Mucosa of stomach (tissue), 1 donor: ENCODE results near the gene YY1.

Experiments
- H3K27me3 ChIP-seq: one replicate; pipeline ENCODE4 v1.7.0; 2013; ENCODE audit warnings: mild to moderate bottlenecking, low read length; ENCODE audit not compliant: control insufficient read depth, insufficient read depth
- H3K36me3 ChIP-seq: one replicate; pipeline ENCODE4 v1.7.0; 2013; ENCODE audit warnings: low read length; ENCODE audit not compliant: control insufficient read depth, insufficient read depth
- H3K4me1 ChIP-seq: one replicate; pipeline ENCODE4 v1.7.0; 2013; ENCODE audit warnings: mild to moderate bottlenecking, low read length; ENCODE audit not compliant: control insufficient read depth, insufficient read depth
- H3K4me3 ChIP-seq: one replicate; pipeline ENCODE4 v1.7.0; 2013; ENCODE audit warnings: low read length
- H3K9ac ChIP-seq: one replicate; pipeline ENCODE4 v1.7.0; 2013; ENCODE audit warnings: mild to moderate bottlenecking, low read length, moderate library complexity
- H3K9me3 ChIP-seq: one replicate; pipeline ENCODE4 v1.7.0; 2013; ENCODE audit warnings: mild to moderate bottlenecking, low read length, moderate library complexity; ENCODE audit not compliant: control insufficient read depth
- donor health status: Pancreatic carcinoma.

Gene YY1

DNA sequence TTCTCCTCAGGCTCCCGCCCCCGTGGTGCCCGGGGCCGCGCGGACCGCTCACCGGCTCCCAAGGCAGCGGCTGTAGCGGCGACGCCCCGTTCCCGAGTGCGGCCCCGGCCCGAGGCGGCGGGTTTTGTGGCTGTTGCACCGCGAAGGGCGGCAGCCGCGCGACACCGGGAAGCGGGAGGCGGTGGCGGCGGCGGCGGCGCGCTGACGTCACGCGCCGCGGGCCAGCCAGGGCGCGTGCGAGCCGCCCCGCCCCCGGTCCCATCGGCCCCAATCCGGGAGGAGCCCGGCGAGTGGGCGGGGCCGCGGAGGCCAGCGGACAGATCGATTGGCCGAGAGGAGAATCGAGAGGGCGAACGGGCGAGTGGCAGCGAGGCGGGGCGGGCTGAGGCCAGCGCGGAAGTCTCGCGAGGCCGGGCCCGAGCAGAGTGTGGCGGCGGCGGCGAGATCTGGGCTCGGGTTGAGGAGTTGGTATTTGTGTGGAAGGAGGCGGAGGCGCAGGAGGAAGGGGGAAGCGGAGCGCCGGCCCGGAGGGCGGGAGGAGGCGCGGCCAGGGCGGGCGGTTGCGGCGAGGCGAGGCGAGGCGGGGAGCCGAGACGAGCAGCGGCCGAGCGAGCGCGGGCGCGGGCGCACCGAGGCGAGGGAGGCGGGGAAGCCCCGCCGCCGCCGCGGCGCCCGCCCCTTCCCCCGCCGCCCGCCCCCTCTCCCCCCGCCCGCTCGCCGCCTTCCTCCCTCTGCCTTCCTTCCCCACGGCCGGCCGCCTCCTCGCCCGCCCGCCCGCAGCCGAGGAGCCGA is at the start of gene YY1:
TSS of gene YY1 (plus strand) at position 726 of the 792 bp plus-strand sequence. CDS start 101 bp downstream, outside the sequence.
- Histone ChIP-seq H3K4me1 (peaks cover 17% of the 10 kb centered on the region), H3K27me3 (no peaks in the 10 kb centered on the region), H3K4me3 (peak within 1 kb of the TSS; percentile 68), H3K36me3 (no peaks in the 10 kb centered on the region), H3K9ac (peak within 1 kb of the TSS; percentile 86), H3K9me3 (no peaks in the 10 kb centered on the region)

DNA sequence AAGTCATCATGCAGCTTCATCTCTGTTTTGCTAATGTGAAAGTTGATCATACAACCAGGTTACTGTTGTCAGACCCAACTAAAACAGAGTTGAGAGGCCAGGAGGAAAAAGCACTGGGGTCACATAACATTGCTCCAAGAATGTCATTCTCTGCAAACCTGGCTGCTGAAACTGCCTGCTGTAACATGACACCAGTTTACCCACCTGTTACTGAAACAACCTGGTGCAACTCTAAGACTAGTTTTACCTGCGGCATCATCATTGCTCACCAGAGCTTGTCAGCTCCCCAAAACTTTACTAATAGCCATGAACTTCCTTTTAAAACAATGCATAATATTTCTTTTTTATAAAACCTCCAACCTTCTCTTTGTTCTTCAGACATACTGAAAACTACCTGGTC is 48.8 kb upstream of the YY1 start:
- H3K4me1 ChIP-seq = peaks cover 42% of the 10 kb centered on the region
- H3K9me3 ChIP-seq = no peaks in the 10 kb centered on the region
- H3K27me3 ChIP-seq = no peaks in the 10 kb centered on the region
- no peaks in the 10 kb centered on the region for H3K36me3 ChIP-seq
- H3K4me3 ChIP-seq = no peak overlapping the region
- no peak overlapping the region for H3K9ac ChIP-seq

DNA sequence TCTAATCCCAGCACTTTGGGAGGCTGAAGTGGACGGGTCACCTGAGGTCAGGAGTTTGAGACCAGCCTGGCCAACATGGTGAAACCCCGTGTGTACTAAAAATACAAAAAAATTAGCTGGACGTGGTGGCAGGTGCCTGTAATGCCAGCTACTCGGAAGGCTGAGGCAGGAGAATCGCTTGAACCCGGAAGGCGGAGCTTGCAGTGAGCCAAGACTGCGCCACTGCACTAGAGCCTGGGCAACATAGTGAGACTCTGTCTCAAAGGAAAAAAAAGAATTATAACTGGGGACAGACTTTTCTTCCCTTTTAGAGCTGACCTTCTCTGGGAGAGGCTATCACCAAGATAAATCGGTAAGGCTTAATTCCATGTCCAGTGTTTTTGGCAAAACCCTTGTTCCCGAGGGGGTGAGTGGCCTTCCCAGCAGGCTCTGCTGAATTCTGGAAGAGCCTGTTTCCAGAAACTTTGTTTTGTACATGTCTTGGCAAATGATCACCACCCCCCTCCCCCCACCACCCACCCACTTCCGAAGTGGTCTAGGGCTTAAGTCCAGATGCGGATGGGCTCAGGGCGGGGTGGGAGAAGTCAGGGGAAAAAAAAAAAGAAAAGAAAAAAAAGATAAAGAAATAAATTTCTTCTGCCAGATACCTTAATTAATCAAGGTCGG is 47.2 kb upstream of the YY1 start:
- Histone ChIP-seq H3K9ac (peak overlapping the region; percentile 88), H3K36me3 (no peaks in the 10 kb centered on the region), H3K9me3 (no peaks in the 10 kb centered on the region), H3K4me1 (peaks cover 42% of the 10 kb centered on the region), H3K4me3 (no peak overlapping the region), H3K27me3 (no peaks in the 10 kb centered on the region)

DNA sequence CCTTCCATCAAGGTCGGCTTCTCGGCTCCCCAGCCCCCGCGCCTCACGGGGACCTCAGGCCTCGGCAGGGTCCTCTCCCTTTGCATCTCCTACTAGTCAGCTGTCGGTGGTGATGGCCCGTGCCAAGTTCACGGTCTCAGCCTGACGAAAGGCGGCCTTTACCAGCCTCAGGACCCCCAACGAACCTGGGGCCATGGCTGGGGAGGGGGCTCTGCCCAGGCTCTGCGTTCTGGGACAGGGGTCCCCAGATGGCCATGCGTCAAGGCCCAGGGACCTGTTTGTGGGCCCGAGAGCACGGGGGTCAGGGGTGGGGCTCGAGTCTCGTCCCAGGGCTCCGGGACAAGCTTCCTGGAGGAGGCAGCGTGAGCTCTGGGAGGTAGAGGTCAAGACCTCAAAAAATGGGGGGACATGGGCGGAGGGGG is 46.7 kb upstream of the YY1 start:
- Histone ChIP-seq H3K36me3 (no peaks in the 10 kb centered on the region), H3K27me3 (no peaks in the 10 kb centered on the region), H3K4me1 (peaks cover 37% of the 10 kb centered on the region), H3K9me3 (no peaks in the 10 kb centered on the region), H3K9ac (peak overlapping the region; percentile 88), H3K4me3 (no peak overlapping the region)

DNA sequence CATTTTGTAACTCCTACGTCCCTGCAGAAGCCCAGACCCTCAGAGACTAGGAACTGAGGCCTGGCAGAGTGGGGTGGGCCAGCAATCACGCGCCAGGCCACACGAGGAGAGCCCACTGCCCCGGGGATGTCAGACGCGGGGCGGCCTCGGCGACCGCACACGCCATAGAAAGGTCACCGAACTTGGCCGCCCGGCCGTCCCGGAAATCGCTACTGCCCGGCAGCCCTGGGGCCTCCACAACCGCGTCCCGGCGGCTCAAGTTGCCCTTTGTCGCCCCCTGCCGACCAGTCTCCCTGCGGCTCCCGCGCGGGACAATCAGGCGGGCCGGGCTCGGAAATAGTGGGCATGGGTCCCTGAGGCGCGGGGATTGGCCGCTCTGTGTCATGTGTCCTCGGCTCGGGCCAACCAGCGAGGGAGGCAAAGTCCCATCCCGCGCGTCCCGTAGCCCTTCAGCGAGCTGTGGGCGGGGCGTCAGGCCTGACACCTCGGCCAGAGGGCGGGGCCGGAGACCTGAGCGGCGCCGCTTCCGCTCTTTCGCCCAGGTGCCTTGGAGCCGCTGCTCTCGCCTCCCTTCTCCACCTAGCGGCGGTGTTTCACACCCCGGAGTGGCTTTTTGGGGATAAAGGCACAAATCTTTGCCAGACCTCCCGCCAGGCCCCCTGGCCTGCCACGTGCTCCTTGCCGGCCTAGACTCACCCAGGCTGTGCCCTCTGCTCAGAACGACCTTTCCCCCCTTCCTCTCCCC is 46.1 kb upstream of the YY1 start:
- Histone ChIP-seq H3K4me3 (no peak overlapping the region), H3K9ac (peak overlapping the region; percentile 88), H3K36me3 (no peaks in the 10 kb centered on the region), H3K4me1 (peaks cover 31% of the 10 kb centered on the region), H3K27me3 (no peaks in the 10 kb centered on the region), H3K9me3 (no peaks in the 10 kb centered on the region)

DNA sequence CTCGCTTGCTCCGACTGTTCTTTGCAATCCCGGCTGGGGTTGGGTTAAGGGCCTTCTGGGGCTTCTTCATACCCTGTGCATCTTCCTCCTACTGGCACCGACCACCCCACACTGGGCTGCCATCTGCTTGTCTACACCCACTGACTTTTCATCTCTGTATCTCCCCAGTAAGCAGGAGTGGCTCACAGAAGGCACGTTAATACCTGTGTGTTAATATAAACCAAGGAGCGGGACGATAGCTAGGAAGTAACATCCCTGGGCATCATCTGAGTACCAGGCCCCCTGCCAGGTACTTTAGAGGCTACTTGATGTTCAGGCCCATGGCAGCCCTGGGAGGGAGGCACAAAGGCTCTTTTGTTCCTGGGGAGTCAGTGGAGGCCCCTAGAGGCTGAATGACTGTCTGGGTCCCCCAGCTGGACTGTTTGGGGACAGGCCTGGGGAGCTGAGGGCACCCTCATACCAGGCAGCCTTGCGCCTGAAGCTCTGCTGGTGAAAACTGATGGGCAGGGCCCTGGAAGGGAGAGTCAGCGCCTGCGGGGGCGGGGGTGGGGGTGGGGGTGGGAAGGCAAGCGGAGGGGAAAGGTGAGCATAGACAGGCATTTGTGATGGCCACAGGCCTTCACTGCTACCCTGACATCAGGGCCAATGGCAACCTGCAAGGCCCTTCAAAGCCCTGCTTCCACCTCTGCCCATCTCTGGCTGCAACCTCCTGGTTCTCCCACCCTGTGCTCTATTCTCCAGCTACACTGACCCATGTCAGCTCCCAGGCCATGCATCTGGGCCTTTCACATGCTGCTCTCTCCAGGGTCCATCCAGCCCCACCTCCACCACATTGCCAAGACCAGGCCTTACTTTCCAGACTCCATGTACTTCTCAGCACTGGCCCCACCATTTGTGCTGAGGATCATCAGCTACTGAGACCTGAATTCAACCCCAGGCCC is 45.3 kb upstream of the YY1 start:
- no peak overlapping the region for H3K4me3 ChIP-seq
- no peaks in the 10 kb centered on the region for H3K27me3 ChIP-seq
- no peaks in the 10 kb centered on the region for H3K36me3 ChIP-seq
- H3K9me3 ChIP-seq = no peaks in the 10 kb centered on the region
- peak overlapping the region; percentile 32 for H3K9ac ChIP-seq
- H3K4me1 ChIP-seq = peaks cover 22% of the 10 kb centered on the region

DNA sequence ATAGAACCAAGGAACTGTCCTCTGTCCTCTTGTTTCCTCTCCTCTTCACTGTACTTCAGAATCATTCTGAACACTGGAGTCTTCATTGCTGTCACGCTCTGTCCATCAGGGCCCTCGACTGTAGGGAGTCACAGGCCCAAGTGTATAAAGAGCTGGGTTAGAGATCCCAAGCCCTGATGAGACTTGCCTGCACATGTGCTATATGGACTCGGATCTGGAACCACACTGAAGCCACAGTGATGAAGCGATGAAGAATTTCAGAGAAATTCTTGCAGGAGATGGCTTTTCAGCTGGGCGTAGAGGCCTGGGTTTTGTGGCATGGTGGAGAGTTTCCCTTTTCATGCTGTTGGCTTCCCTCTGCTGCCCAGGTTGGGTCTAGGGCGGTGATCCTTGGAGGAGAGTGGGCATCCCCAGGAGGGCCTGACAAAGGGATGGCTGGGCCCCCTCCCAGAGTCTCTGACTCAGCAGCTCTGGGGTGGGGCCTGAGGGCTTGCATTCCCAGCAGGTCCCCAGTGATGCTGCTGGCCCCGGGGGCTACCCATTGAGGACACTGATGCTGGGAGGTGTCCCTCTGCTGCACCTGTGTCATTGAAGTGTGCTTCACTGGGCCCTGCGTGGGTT is 39.6 kb upstream of the YY1 start:
- Histone ChIP-seq H3K4me3 (no peak overlapping the region), H3K9me3 (no peaks in the 10 kb centered on the region), H3K4me1 (peaks cover under 1% of the 10 kb centered on the region)

DNA sequence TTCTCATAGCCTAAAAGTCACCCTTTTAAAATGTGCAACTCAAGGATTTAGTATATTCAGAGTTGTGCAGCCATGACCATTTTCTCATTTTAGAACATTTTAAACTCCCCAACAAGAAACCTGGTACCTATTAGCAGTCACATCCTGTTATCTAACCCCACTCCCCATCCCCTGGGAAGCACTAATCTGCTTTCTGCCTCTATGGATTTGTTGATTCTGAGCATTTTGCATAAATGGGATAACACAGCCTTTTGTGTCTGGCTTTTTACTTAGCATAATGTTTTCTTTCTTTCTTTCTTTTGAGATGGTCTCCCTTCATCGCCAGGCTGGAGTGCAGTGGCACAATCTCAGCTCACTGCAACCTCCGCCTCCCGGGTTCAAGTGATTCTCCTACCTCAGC is 38.6 kb upstream of the YY1 start:
- H3K4me3 ChIP-seq = no peak overlapping the region
- H3K27me3 ChIP-seq = no peaks in the 10 kb centered on the region
- H3K9me3 ChIP-seq = no peaks in the 10 kb centered on the region
- peaks cover 4% of the 10 kb centered on the region for H3K4me1 ChIP-seq
- no peak overlapping the region for H3K9ac ChIP-seq
- H3K36me3 ChIP-seq = no peaks in the 10 kb centered on the region

More for the DNA sequence above, 39.6 kb upstream of the YY1 start:
- no peaks in the 10 kb centered on the region for H3K27me3 ChIP-seq
- no peaks in the 10 kb centered on the region for H3K36me3 ChIP-seq
- no peak overlapping the region for H3K9ac ChIP-seq

DNA sequence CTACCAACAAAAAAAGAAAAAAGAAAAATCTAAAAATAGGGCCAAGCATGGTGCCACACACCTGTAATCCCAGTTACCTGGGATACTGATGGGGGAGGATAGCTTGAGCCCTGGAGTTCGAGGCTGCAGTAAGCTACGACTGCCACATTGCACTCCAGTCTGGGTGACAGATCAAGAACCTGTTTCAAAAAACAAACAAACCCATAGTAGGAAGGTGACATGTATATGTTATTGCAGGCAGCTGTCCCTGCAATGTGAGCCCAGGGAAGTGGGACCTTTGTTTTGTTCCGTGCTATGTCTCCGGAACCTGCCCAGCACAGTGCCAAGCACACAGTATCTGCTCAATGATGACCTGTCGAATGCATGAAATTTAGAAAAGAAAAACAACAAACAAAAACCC is 37.2 kb upstream of the YY1 start:
- peaks cover 4% of the 10 kb centered on the region for H3K4me1 ChIP-seq
- H3K9ac ChIP-seq = no peak overlapping the region
- no peaks in the 10 kb centered on the region for H3K9me3 ChIP-seq
- no peaks in the 10 kb centered on the region for H3K36me3 ChIP-seq
- no peak overlapping the region for H3K4me3 ChIP-seq
- no peaks in the 10 kb centered on the region for H3K27me3 ChIP-seq

DNA sequence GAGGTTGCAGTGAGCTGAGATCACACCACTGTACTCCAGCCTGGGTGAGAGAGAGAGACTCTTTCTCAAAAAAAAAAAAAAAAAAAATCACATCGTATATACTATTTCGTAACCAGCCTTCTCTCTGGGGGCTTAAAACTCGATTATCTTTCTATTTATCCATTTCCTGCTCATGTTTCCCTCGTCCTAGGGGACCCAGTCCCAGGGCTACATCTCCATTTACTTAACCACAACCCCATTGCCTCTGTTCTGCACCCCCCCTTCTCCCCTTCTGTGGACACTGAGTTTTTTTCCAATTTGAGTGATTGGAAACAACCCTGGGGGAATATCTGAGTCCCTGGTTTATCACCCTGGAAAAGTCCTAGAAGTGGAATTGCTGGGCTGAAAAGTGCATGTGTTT is 36.2 kb upstream of the YY1 start:
- H3K4me3 ChIP-seq = no peak overlapping the region
- H3K27me3 ChIP-seq = no peaks in the 10 kb centered on the region
- no peaks in the 10 kb centered on the region for H3K36me3 ChIP-seq
- peaks cover 4% of the 10 kb centered on the region for H3K4me1 ChIP-seq
- H3K9me3 ChIP-seq = no peaks in the 10 kb centered on the region
- H3K9ac ChIP-seq = no peak overlapping the region

DNA sequence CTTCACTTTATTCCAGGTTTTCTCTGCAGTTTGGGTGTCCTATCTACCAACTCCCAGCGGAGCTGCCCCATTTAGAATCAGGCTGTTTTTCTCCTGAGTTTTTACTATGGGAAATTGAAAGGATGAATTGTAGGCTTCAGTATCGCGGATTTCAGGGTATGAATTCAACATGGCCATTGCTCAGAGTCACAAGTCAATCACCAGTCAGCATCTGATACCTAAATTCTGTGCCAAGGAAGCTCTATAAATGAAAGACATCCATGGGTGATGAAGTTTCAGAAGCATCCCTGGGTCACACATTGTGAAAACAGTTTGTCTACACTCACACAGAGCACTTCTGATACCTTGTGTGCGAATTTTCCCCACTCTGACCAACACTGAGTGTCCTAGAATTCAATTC is 35.8 kb upstream of the YY1 start:
- H3K4me1 ChIP-seq = peaks cover 4% of the 10 kb centered on the region
- no peak overlapping the region for H3K9ac ChIP-seq
- H3K4me3 ChIP-seq = no peak overlapping the region
- no peaks in the 10 kb centered on the region for H3K27me3 ChIP-seq
- H3K9me3 ChIP-seq = no peaks in the 10 kb centered on the region
- H3K36me3 ChIP-seq = no peaks in the 10 kb centered on the region
